GM21786 (cell line): Measurements from ENCODE around the gene MGMT.

Experiments used
- ATAC-seq: cut with Tn5 transposase; IDR thresholded peaks from one replicate; pipeline ENCODE4 v1.9.1; 2021; ENCODE audit not compliant: unreplicated experiment

MGMT gene

DNA sequence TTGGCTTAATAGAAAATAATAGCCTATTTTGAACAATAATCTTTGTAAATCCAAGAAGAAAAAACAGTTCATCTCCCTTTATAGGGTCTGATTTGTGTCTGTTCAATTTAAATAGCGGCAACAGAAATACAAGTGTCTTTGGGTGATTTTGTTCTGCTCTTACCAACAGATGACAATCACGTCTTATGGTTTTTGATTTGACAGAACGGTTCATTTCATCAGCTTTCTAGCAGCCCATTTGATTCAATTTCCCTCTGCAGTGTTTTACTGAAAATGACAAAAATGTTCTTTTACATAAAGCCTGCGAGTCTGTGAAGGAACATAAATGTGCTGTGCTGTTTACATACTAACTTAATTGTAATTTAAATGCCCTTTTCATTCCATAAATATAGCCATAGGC lies 180.5 kb downstream of the MGMT start:
- no peak for ATAC-seq

DNA sequence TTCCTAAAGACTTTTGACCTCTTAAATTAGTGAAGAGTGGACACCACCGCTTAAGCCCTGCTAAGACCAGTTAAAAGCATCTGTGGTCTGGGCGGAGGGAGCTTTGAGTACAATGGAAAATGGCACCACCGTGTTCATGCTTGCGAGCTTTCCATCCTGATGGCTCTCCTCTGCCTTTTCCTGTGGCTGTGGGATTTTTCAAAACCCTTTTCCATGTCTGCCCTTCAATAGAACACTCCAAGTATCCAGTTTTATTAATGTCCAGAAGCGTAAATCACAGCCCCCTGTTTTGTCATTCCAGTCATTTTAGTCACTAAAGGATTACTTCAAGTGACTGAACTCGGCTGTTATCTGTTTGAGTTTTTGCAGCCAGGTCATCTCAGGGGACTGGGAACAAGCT lies 181.8 kb downstream of the MGMT start:
- no peak for ATAC-seq

DNA sequence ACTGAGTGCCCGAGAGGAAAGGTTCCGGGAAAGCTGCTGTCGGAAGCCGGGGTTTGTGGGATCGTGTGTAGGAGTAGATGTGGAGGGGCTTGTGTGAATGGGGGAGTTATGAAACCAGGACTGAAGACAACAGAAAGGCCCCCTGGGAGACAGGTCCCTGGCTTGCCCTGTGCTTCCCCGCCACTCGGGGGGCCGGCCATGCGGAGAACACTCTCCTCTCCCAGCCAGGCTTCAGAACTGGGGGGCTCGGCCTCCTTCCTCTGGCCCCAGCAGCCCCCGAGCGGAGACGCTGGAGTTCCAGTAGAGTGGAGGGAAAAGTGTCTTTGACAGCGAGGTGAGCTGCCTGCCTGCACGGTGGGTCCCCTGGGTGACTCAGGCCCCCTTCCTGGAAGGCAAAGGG lies 185.0 kb downstream of the MGMT start:
- ATAC-seq = no peak

DNA sequence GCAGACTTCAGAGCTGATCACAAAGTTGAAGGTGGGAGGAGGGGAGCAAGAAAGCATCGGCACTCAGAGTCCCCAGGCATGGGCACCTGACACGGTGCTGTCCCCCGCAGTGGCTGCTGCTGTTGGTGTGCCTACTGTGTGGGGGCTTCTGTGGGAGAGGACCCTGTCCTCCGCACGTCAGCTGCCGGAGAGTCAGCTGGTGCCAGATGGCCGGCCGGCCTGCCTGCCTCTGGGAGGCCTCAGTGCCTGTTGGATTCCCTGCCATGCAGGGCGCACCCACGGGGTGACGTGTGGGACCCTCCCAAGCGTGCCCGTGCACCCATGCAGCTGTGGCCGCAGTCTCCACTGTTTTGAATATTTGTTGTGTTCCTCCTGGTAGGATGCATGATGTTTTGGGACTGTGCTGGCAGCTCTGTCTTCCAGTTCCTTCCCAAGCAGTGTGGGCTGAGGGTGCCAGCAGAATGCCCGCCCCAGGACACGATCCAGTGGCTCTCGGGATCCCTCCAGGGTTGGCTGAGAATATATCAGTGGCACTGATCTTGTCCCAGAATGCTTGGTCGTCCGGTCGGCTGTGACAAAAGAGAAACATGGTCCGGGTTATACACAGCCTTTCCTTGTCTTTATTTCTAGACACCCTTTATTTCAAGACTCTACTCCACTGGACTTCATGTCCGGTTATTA lies 185.6 kb downstream of the MGMT start:
- ATAC-seq = no peak

DNA sequence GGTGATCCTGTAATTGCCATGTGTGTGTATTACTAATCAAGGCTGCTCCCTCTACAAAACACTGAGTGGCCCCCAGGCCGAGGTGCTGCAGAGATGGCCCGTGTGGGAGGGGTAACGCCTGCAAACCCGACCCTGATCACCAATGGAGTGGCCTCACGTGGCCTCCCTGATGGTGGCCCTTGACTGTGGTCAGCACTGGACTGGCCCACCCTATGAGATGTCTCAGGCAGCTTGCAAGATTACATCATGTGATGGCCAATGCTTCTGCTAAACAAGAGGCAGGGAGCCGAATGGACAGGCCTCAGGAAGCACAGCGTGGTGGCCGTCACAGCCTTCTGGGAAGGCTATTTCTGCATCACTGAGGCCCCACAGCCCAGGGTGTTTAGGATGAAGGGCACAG lies 186.4 kb downstream of the MGMT start:
- ATAC-seq = no peak

DNA sequence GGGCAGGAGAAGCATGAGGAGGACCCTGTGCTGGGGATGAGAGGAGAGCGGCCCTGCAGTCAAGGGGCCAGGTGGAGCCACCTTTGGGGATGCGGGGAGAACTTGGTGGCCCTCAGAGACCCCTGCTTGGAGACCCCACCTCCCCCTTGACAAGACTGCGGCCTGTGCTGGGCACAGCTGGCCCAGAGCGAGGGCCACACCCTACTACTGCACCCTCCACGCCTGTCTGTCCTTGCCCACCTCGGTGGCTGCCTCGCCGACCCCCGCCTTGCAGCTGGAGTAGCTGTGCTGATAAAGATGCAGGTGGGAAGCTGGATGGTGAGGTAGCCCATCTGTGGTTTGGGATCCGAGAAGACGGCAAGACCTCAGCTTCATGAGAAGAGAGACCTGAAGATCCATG lies 186.8 kb downstream of the MGMT start:
- no peak for ATAC-seq

DNA sequence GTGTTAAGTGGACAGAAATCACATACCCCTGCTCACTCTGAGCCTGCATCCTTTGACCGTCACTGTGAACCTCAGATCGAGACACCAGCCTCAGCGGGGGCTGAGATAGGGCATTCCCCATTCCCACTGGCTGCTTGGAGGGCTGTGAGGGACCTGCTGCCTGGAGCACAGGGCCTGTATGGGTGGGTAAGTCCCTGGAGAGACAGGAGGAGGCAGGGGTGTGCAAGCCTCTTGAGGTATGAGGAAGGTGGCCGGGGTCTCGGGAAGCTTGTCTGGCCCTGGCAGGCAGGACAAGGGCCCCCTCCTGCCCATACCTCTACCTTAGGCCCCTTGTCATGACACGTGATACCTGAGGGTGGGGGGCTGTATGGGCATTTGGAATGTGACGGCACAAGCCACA lies 187.4 kb downstream of the MGMT start:
- no peak for ATAC-seq

DNA sequence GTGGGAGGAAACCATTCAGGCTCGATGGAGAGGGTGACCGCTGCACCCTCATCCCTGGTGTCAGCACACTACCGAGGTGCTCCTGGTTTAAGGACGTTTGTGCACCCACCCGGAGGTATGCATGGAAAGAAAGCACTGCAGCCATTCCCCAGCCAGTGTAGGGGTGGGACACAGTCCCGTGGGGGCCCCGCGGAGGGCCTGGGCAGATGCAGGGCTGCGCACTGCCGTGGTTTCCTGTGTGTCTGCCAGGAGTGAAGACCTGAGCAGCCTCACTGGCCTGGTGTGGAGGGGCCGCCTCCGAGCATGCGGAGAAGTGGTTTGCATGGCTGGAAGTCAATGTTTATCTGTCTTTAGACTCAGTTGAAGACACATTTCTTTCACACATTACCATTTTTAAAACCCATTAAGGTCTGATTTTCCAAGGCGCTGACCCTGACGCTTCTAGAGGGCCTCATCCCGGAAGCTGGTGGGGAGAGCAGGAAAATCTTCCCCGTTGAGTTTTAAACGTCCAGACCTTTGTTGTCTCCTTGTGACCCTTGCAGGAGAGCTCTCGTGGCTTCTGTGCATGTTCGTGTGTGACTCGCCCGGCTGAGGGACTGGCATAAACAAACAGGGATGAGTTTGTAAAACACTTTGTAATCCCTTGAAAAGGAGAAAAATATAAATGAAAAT lies 188.1 kb downstream of the MGMT start:
- ATAC-seq = no peak

DNA sequence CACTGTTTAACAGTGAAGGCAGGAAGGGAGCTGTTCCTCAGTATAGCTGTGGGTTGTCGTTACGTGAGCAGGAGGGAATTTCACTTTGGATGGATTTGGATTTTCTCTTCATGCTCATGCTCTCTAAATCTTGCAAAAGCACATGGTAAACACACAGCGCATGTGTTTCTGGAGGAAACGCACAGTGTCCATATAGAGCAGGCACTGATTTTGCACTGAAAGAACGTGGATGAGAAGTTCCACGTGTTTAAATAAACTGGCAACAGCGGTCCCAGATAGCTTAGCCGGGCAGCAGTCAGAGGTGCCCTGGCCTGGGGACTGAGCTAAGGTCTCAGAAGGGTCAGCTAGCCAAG lies 188.6 kb downstream of the MGMT start:
- no peak for ATAC-seq

DNA sequence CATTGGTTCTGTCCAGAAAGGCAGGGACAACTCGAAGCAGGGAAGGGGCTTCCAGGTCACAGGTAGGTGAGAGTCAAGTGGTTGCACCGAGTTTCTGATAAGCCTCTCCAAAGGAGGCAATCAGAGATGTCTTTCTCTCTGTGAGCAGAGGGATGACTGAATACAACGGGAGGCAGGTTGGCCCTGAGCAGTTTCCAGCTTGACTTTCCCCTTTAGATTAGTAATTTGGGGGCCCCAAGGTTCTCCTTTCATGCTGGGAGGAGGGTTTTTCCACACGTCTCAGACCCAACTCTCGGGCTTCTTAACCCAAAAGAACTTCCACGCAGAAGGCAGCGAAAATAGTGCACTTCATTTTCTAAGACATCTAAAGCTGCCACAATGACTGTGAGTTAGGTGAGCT lies 189.6 kb downstream of the MGMT start:
- ATAC-seq = no peak

DNA sequence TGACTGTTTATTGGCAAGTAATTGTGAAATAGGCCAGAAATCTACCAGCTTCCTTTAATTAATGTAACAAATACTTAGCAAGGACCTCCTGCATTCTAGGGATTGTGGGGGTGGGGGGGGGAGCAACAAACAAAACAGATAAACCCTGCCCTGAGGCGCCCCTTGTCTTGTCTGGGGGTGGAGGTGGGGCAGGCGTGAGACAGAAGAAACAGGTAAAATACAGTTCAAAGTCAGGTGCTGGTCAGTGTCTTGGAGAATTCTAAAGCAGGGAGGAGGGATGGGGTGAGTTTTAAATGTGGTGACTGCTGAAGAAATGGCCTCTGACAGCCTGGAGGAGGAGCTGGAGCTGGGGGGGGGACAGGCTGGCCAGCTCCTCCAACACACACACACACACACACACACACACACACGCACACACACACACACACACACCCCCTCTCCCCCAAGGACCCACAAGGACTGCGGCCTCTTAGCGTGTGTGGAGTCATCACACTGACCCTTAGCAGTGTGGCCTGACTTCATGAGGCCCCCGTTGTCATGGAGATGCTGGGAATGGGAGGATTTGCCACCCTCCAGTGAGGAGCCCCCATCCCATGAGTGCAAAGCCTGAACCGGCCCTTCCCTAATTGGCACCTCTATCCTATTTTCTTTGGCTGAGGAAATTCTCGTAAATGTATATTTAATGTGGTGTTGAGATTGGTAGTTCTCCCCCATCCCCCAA lies 190.4 kb downstream of the MGMT start:
- no peak for ATAC-seq

DNA sequence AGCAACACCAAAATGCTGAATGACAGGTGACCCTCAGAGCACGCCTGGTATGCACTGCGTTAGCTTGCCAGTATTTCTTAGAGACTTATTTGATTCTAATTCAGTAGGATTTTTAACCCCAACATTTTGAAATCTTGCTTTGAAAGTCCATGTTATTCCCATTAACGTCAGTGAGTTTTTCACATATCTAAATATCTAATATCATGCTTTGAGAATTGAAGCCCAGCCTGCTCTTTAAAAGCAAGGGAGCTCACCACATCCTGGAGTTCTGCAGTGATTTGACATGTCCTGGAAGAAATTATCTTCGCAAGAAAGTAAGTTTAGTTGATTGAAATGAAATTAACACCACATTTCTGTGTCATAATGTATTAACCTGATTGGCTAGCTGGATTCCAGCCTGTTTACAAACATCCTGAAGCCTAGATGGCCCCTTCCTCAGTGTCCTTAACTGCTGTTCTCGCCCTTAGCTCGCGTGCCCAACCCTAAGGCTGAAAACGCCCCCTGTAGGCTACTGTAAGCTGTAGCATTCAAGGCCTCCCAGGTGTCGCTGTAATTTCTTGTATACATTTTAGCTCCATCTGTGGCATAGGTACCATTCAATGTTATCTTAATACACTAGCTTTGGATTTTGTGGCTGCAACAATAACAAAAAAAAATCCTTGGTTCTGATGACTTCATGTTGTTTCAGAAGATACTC lies 191.5 kb downstream of the MGMT start:
- ATAC-seq = no peak

DNA sequence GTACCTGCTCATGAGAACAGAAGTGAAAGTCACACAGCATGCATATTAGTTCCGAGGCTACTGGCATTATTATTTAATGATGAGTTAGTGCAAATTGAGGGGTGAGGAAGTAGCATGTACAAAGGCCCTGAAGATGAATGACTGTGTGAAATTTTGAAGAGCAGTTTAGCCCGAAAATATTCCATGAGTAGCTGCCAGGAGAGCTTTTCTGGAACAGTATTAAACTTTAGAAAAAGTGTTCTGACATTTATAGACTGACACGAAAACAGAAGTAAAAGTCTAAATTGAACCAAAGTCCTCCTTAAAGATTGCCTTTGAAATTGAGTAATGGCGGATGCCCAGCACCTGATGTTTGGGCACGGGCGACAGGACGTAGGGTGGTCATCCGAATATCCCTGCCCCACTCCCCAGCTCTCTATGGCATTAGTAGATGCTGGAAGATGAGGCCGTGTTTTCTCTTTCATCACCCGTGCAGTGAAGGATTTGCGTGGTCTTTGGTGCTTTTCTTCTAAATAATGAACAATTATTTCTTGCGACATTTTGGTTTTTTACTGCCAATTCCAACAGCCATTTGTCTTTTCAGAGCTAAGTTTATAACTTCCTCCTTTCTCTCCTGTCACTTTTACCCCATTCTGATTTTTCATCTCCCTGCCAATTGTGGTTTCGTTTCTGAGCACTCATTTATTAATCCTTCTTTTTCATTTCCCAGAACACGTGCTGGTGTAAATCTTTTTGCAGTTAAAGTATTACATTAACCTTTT lies 192.6 kb downstream of the MGMT start:
- no peak for ATAC-seq

DNA sequence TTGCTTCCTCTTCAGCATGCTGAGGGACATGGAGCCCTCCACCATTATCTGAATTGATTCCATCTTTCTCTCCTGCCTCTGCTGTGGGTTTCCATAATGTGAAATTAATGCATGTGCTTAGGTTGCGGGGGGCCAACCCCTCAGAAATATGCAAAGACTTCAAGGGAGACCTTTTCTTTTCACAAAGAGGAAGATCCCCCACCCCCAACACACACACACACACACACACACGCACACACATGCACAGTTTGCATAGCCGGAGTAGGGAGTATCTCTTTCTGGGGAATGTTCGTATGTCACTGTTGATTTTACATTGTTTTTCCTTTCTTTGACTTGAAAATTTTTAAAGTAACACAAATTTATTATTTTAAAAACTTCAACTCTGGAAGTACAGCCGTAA lies 193.5 kb downstream of the MGMT start:
- no peak for ATAC-seq

DNA sequence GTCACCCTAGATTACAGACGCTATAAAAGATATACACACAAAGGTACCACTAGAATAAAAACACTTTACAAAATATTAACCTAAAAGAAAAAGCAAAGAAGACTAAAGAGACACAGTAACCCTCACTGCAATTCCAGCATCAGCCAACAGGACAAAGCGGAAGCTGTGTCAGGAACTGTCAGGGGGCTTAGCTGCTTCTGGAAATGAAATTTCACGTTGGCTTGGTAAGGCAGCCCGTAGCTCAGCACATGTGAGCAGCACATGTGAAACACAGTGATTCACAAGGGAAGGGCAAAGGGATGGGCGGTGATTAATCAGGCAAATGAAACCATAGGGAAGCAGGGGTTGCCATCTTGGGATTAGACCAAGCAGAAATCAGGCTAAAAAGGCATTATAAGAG lies 195.4 kb downstream of the MGMT start:
- no peak for ATAC-seq

DNA sequence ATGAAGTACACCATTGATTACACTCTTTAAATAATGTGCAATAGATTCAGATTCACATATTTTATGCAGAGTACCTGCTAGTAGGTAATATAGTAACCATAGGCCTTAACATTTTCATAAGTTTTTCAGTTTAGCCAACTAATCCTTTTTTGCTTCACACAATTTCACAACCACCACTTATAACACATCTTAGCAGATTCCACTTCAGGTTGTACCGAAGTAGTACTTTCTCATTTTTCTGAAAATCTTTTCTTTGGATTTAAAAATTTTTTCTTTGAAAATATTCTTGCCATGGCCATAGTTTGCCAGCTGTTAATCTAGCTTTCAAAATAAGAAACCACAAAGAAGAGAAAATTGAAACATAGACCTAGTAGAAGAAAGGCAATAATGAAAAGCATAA lies 203.1 kb downstream of the MGMT start:
- no peak for ATAC-seq

DNA sequence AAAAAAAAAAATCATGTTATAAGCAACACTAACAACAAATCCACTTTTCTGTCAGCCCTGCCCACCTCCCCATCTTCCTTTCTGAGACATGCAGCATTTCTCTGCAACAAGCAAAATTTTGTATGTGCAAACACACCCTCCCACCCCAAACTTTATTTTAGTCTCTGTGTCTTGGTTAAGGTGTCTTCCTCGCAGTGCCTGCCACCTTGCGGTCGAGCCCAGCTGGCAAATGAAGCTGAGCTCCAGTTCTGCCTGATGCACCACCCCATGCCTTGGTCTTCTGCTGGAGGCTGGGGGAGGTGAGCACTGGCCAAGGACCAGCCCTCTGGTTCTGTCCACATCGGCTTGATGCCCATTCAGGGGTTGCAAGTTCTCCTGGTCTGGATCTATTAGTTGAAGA lies 206.3 kb downstream of the MGMT start:
- ATAC-seq = no peak

DNA sequence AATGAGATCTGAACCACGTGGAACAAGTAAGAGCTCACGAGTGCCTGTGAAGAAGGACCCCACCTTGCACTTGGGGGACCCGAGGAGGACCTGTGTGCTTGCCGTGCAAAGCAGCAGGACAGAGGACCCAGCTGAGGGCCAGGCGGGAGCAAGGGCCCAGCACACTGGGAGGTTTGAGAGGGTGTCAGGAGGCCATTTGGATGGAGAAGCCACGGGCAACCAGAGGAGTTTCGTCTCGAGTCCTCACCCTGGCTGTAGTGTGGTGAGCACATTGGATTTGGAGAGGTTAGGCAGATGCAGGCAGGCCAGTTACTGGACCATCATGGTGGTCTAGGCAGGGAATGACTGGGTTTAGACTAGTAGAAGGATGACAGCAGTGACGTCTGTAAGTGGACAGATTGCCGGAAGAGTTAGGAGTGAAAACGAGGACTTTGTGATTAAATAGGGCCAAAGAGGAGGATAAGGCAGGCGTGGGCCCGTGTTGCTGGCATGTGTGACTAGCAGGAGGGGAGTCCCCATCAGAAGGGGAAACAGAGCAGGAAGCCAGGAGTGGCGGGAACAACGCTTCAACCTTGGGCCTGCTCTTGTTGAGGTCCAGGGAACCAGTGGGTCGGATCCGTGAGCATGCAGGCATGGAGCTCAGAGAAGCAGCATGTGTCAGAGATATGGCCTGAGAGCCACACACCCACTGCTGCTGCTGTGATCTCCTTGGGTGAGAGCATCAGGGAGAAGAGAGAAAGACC lies 208.2 kb downstream of the MGMT start:
- ATAC-seq = no peak

DNA sequence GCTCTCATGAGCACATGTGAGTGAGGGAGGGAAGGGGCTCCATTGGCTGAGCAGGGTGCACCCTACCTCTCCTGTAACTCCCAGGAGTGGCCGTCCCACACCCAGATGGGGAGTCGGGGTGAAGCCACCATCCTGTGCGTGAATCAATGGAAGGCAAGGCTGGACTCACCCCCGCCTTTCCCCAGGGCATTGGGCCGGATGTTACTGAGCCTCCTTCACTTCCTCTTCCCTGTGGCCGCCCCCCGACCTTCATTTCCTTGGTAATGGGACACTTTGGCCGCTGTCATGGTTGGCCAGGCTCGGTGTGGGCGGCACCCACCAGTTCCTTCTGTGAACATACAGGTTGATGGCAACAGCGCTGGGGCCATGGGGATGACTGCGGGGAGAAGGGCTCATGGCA lies 209.0 kb downstream of the MGMT start:
- no peak for ATAC-seq

DNA sequence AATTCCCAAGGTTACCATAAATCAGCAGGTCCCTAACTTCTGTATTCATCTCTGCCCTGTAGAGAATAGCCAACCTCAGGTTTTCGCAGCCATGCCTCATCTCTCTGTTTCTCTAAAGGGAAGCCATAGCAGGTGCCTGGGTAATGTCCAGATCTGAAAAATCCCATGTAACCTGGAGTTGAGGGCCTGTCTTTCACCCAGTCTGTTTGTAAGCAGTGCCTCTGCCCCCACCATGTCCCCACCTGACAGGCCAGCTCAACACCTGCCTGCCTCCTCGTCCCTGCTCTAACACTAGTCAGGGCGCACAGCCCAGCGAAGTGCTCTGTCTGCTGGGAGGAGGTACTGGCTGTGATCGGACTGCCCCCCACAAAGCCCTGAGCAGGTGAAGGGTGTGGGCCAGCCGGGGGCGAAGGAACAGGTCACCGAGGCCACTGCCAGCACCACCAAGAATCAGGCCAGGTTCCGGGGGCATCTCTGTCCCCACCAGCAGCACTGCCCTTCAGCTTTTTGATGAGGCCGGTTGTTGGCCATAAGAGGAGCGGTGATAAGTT lies 210.4 kb downstream of the MGMT start:
- no peak for ATAC-seq
